ENCODE results near the gene JAKMIP1.

Gene JAKMIP1

DNA sequence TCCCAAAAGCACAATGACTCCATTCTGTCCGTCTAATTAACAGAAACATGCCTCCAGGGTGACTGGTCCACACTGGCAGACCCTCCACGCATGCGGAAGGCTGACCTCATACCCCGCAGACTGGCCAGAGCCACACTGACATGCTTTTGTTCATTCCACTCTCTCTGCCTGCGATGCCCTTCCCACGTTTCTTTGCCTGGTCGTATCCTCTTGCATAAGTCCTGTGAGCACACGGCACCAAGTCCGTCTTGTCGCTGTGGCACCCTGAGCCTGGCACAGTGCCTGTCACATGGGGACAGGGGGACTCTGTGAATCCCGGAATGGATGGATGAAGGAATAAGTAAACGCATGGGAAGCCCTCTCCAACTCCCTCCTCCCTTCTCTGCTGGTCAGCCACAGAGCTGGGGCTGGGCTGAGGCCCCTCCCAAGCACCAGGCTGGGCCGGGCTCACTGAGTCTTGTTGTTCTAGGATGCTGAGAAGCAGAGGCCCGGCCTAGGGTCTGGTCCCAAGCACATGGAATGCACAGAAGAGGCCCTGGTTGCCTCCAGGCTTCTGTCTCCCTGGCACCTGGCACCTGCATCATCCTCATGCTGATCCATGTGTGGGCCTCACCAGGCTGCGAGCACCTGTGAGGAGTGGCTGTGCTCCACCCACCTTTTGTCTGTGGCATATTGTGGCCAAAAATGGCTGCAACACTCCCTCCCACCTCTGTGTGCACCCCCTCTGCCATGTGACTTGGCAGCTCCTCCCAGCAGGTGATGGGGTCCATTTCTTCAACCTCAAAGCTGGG is 143.2 kb downstream of the JAKMIP1 start:
- Histone ChIP-seq H3K36me3 (peaks cover 46% of the 10 kb centered on the region), H3K27me3 (ENCODE audit: insufficient read depth, low read depth, severe bottlenecking) (no peaks in the 10 kb centered on the region), H3K27ac (no peak overlapping the region), H3K9me3 (ENCODE audit: severe bottlenecking) (peaks cover 24% of the 10 kb centered on the region), H3K4me3 (ENCODE audit: low read depth, low read length) (no peak overlapping the region)
- no peak for DNase-seq
- TF ChIP-seq, protein P1, sequence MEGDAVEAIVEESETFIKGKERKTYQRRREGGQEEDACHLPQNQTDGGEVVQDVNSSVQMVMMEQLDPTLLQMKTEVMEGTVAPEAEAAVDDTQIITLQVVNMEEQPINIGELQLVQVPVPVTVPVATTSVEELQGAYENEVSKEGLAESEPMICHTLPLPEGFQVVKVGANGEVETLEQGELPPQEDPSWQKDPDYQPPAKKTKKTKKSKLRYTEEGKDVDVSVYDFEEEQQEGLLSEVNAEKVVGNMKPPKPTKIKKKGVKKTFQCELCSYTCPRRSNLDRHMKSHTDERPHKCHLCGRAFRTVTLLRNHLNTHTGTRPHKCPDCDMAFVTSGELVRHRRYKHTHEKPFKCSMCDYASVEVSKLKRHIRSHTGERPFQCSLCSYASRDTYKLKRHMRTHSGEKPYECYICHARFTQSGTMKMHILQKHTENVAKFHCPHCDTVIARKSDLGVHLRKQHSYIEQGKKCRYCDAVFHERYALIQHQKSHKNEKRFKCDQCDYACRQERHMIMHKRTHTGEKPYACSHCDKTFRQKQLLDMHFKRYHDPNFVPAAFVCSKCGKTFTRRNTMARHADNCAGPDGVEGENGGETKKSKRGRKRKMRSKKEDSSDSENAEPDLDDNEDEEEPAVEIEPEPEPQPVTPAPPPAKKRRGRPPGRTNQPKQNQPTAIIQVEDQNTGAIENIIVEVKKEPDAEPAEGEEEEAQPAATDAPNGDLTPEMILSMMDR (IDR thresholded peaks at IDR 0.05; ENCODE audit: low read depth, low read length) = no peak

GRCh38 chr4:6055436-6055835 is 144.9 kb downstream of the JAKMIP1 start:
- no peak overlapping the region for H3K27ac ChIP-seq
- no peaks in the 10 kb centered on the region for H3K27me3 ChIP-seq (ENCODE audit: insufficient read depth, low read depth, severe bottlenecking)
- peaks cover 24% of the 10 kb centered on the region for H3K9me3 ChIP-seq (ENCODE audit: severe bottlenecking)
- TF ChIP-seq, protein P1 (IDR thresholded peaks at IDR 0.05; ENCODE audit: low read depth, low read length) = no peak
- no peak overlapping the region for H3K4me3 ChIP-seq (ENCODE audit: low read depth, low read length)
- H3K36me3 ChIP-seq = peaks cover 39% of the 10 kb centered on the region
- no peak for DNase-seq

GRCh38 chr4:6055030-6055429 is 145.3 kb downstream of the JAKMIP1 start:
- DNase-seq = no peak
- Histone ChIP-seq H3K9me3 (ENCODE audit: severe bottlenecking) (peaks cover 22% of the 10 kb centered on the region), H3K27ac (no peak overlapping the region)

GRCh38 chr4:6054162-6054922 is 146.0 kb downstream of the JAKMIP1 start:
- Histone ChIP-seq H3K27ac (no peak overlapping the region), H3K9me3 (ENCODE audit: severe bottlenecking) (peaks cover 17% of the 10 kb centered on the region), H3K36me3 (peaks cover 28% of the 10 kb centered on the region), H3K4me3 (ENCODE audit: low read depth, low read length) (no peak overlapping the region), H3K27me3 (ENCODE audit: insufficient read depth, low read depth, severe bottlenecking) (no peaks in the 10 kb centered on the region)
- TF ChIP-seq, protein P1 (IDR thresholded peaks at IDR 0.05; ENCODE audit: low read depth, low read length) = no peak
- no peak for DNase-seq

More at GRCh38 chr4:6055030-6055429, 145.3 kb downstream of the JAKMIP1 start:
- peaks cover 35% of the 10 kb centered on the region for H3K36me3 ChIP-seq
- H3K4me3 ChIP-seq (ENCODE audit: low read depth, low read length) = no peak overlapping the region
- TF ChIP-seq, protein P1 (IDR thresholded peaks at IDR 0.05; ENCODE audit: low read depth, low read length) = no peak
- no peaks in the 10 kb centered on the region for H3K27me3 ChIP-seq (ENCODE audit: insufficient read depth, low read depth, severe bottlenecking)

DNA sequence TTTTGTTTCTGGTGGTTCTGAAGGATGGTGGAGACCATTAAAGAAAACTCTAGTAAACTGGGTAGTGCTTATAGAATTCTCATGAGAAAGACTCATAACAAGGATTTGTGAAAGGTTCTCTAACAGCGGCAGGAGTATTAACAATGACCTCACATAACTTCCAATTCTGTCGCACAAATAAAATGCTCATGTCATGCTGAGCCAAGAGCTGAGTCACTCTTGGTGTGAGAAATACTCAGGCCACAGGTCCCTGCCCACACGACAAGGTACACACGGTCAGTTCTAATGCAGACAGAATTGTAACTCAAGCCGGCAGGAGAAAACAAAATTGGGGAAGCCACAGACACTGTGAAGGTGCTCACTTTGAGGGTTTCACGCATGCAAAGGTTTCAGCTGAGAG is 147.7 kb downstream of the JAKMIP1 start:
- no peak for DNase-seq
- H3K4me3 ChIP-seq (ENCODE audit: low read depth, low read length) = no peak overlapping the region
- no peaks in the 10 kb centered on the region for H3K27me3 ChIP-seq (ENCODE audit: insufficient read depth, low read depth, severe bottlenecking)
- peaks cover 12% of the 10 kb centered on the region for H3K36me3 ChIP-seq
- TF ChIP-seq, protein P1 (IDR thresholded peaks at IDR 0.05; ENCODE audit: low read depth, low read length) = no peak
- H3K27ac ChIP-seq = no peak overlapping the region
- peaks cover under 1% of the 10 kb centered on the region for H3K9me3 ChIP-seq (ENCODE audit: severe bottlenecking)
